ENCODE data around the gene IQSEC1. TPM values are rescaled to one million over a fixed set of nuclear protein-coding genes. Genes with fewer than 3 reads are reported as not detected.

IQSEC1 gene
- total RNA-seq, 1 donor from 2014 or later: 41.7 TPM

DNA sequence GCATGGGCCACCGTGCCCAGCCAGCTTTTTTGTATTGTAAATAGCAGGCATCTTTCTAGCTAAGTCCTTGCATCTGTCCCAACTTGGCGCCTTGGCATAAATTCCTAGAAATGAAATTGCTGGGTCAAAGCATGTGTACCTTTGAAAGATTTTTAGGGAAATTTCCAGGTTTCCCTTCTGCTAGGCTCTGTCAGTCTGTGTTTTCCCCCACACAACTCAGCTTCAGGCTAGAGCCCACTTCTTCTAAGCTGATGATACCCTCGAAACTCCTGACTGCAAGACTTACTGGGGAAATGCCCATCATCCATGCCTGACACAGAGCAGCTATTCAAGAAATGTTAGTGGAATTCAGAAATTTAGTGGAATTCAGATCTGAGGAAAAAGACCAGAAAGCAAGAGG, 221.0 kb downstream of the IQSEC1 start:
- peaks cover 2% of the 10 kb centered on the region for H3K4me1 Mint-ChIP-seq
- no peak overlapping the region for H3K4me3 Mint-ChIP-seq
- no peaks in the 10 kb centered on the region for H3K9me3 Mint-ChIP-seq
- peaks cover 24% of the 10 kb centered on the region for H3K27me3 Mint-ChIP-seq (ENCODE audit: low read depth)
- TF ChIP-seq, protein P1, sequence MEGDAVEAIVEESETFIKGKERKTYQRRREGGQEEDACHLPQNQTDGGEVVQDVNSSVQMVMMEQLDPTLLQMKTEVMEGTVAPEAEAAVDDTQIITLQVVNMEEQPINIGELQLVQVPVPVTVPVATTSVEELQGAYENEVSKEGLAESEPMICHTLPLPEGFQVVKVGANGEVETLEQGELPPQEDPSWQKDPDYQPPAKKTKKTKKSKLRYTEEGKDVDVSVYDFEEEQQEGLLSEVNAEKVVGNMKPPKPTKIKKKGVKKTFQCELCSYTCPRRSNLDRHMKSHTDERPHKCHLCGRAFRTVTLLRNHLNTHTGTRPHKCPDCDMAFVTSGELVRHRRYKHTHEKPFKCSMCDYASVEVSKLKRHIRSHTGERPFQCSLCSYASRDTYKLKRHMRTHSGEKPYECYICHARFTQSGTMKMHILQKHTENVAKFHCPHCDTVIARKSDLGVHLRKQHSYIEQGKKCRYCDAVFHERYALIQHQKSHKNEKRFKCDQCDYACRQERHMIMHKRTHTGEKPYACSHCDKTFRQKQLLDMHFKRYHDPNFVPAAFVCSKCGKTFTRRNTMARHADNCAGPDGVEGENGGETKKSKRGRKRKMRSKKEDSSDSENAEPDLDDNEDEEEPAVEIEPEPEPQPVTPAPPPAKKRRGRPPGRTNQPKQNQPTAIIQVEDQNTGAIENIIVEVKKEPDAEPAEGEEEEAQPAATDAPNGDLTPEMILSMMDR (IDR thresholded peaks at IDR 0.05; ENCODE audit: unreplicated experiment): no peak
- H3K27ac Mint-ChIP-seq: no peak overlapping the region
- H3K36me3 Mint-ChIP-seq: no peaks in the 10 kb centered on the region
- no peak for DNase-seq (ENCODE audit: low spot score in 2 of 2, unreplicated experiment in 2 of 2)

Other genes starting within 250 kb of the IQSEC1 start
- 1,710 to 1,896 TPM (median 1,851 TPM) in 3 replicates for gene RPL32, start 231.9 kb downstream of the IQSEC1 start, total RNA-seq

Data from mesothelial cell of epicardium (in vitro differentiated cells).